Tibial nerve (tissue), 3 donors: ENCODE results near the gene VKORC1.

ENCODE experiments used
- POLR2A ChIP-seq, 2 donors: fragments of 450-650 bp; IDR thresholded peaks; one replicate each; pipeline ENCODE4 v1.6.1; 2017; ENCODE audit warnings: antibody characterized with exemption in 2 of 2, mild to moderate bottlenecking in 2 of 2, moderate library complexity in 2 of 2
- TF ChIP-seq, protein P1 (sequence below), 5 experiments: fragments of 200-600 bp in 3 of 5; fragments of 450-650 bp in 2 of 5; sonication (generic) in 3 of 5; IDR thresholded peaks; one replicate each; pipeline ENCODE4 v1.5.1; 2016 to 2019; ENCODE audit warnings: antibody characterized with exemption in 5 of 5, mild to moderate bottlenecking in 3 of 5, moderate library complexity in 2 of 5

DNA sequence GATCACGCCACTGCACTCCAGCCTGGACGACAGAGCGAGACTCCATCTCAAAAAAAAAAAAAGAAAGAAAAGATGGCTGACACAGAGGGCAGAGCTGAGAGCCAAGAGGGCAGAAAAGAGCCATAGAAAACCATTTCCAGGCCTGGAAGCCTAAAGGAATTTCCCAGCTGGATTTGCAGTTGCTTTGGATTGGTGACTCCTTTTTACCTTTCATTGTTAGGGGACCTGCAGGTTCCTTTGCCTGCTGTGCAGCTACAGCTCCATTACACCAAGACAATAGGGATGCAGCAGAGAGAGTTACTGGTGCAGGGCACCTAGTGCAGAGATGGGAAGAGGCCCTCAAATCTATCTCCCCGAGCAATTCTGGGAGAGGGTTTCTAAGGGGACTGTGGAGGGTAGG lies 39.0 kb downstream of the VKORC1 start:
- TF ChIP-seq, protein P1, sequence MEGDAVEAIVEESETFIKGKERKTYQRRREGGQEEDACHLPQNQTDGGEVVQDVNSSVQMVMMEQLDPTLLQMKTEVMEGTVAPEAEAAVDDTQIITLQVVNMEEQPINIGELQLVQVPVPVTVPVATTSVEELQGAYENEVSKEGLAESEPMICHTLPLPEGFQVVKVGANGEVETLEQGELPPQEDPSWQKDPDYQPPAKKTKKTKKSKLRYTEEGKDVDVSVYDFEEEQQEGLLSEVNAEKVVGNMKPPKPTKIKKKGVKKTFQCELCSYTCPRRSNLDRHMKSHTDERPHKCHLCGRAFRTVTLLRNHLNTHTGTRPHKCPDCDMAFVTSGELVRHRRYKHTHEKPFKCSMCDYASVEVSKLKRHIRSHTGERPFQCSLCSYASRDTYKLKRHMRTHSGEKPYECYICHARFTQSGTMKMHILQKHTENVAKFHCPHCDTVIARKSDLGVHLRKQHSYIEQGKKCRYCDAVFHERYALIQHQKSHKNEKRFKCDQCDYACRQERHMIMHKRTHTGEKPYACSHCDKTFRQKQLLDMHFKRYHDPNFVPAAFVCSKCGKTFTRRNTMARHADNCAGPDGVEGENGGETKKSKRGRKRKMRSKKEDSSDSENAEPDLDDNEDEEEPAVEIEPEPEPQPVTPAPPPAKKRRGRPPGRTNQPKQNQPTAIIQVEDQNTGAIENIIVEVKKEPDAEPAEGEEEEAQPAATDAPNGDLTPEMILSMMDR (IDR thresholded peaks at IDR 0.05): no peak
- no peak for TF ChIP-seq POLR2A (IDR thresholded peaks at IDR 0.05)
